Activated naive CD4-positive, alpha-beta T cell treated with anti-CD3 and anti-CD28 coated beads for 36 hours (primary cell): ENCODE results near the gene KDM7A. TPM values are rescaled to one million over a fixed set of nuclear protein-coding genes. Genes with fewer than 3 reads are reported as not detected.

Experiments used
- CTCF ChIA-PET: fragments of 350-600 bp; sonication (Branson Sonifier 250); formaldehyde crosslinking; loops from one replicate; lab custom pipeline; 2021; ENCODE audit warnings: antibody characterized with exemption; lab: Charles Lee
- DNase-seq: peaks from one replicate; pipeline ENCODE4 v3.0.0-alpha.2; 2020
- H3K27ac Mint-ChIP-seq: one replicate; pipeline ENCODE4 v1.8.0; 2021; ENCODE audit warnings: mild to moderate bottlenecking, mixed read lengths
- H3K27me3 Mint-ChIP-seq: one replicate; pipeline ENCODE4 v1.8.0; 2021; ENCODE audit warnings: low read depth, mixed read lengths
- H3K36me3 Mint-ChIP-seq: one replicate; pipeline ENCODE4 v1.8.0; 2021; ENCODE audit warnings: low read depth, mixed read lengths
- H3K4me1 Mint-ChIP-seq: one replicate; pipeline ENCODE4 v1.8.0; 2021; ENCODE audit warnings: low read depth, mixed read lengths
- H3K4me3 Mint-ChIP-seq: one replicate; pipeline ENCODE4 v1.8.0; 2021; ENCODE audit warnings: mild to moderate bottlenecking, moderate library complexity, mixed read lengths
- H3K9me3 Mint-ChIP-seq: one replicate; pipeline ENCODE4 v1.8.0; 2021; ENCODE audit warnings: mixed read lengths
- intact Hi-C: fragments of 100-400 bp; cut with micrococcal nuclease; formaldehyde crosslinking; loops from one replicate; pipeline ENCODE4 v1.15.1; 2023
- total RNA-seq, 2 experiments: library from RNA; stranded (reverse); gene quantifications; one replicate each; pipeline ENCODE4 v1.2.3, GENCODE V29; 2021

Gene KDM7A
- total RNA-seq, 2 experiments from 2014 or later, result 27.4 to 29.3 TPM

DNA sequence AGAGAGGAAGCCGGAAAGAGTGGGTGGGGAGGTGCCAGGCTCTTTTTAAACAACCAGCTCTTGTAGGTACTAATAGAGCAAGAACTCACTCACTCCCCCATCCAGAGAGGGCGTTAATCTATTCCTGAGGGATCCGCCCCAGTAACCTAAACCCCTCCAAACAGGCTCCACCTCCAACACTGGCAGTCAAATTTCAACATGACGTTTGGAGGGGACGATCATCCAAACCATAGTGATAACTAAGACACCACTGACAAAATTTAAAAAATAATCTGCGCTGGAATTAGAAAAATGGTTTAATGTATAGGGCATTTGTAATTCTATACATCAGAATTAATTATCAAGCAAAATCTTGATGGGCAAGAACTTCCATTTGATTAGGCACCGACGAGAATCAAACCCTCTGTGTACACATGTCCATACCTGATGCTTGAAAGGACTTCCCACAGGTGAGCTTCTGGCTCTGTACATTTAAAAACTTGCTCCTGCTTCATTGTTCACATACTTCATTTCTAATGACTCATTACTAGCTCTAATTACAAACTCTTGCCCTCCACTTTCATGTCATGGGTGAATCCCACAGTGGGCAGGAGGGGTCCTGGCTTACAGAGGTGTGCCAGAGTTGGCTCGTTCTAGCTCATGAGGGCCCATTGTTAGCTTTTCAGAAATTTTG is 20.6 kb upstream of the KDM7A start:
- Mint-ChIP-seq H3K4me1 (peaks cover 34% of the 10 kb centered on the region), H3K27ac (no peak overlapping the region), H3K27me3 (no peaks in the 10 kb centered on the region), H3K4me3 (no peak overlapping the region), H3K9me3 (peaks cover 6% of the 10 kb centered on the region), H3K36me3 (peaks cover 4% of the 10 kb centered on the region)
- CTCF ChIA-PET, result interaction anchor here (1.7 kb wide), 1 partner anchor 9 kb away, joined by 4 read pairs; no protein-coding TSS in a partner anchor
- intact Hi-C loops, result no loop called here
- no peak for DNase-seq

DNA sequence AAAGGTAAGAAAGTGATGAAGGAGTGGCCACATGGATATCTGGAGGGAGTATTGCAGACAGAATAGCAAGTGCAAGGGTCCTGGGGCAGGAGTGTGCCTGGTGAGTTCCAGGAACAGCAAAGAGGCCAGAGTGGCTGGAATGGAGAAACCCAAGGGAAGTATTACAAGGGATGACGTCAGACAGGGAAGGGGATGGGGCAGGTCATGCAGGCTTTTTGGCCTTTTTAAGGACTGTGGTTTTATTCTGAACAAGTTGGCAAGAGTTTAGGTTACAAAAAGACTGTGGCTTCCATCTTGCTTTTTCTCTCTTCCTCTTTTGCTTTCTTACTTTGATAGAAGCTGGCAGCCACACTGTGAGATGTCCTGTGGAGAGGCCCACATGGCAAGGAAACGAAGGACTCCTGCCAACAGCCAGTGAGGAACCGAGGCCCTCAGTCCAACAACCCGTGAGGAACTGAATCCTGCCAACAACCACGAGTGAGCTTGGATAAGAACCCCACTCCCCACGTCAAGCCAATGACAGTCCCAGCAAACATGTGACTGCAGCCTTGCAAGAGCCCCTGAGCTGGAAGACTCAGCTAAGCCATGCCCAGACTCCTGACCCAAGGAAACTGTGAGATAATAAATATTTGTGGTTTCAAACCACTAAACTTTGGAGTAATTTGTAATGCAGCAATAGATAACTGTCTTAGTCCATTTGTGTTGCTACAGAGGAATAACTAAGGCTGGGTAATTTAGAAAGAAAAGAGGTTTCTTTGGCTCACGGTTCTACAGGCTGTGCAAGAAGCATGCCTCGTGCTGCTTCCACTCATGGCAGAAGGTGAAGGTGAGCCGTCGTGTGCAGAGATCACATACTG is 19.8 kb upstream of the KDM7A start:
- peak overlapping the region; percentile 86 for H3K27ac Mint-ChIP-seq
- CTCF ChIA-PET, result interaction anchor here (1.7 kb wide), 1 partner anchor 10 kb away, joined by 4 read pairs; no protein-coding TSS in a partner anchor
- no peak overlapping the region for H3K4me3 Mint-ChIP-seq
- peaks cover 35% of the 10 kb centered on the region for H3K4me1 Mint-ChIP-seq
- peaks cover 6% of the 10 kb centered on the region for H3K9me3 Mint-ChIP-seq
- intact Hi-C loops, result loop anchor here (1.0 kb wide), 1 partner anchor 35 kb away; no protein-coding TSS in a partner anchor
- peaks cover 4% of the 10 kb centered on the region for H3K36me3 Mint-ChIP-seq
- no peaks in the 10 kb centered on the region for H3K27me3 Mint-ChIP-seq
- no peak for DNase-seq

DNA sequence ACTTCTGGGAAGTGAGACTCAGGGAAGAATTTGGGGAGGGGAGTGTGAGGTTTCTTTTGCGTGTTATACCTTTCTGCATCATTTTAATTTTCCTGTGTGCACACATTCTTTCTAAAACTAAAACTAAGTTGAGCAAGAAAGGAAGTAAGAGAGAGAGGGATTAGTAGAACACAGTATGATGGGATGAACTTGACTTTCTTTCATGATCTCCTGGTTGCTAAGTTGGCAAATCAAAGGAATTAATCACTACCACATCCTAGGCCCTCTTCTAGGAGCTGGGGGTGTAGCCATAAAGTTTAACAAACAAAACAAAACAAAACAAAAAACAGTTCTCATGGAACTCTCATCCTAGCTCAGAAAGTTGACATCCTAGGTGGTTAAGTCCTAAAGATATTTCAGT is 19.1 kb upstream of the KDM7A start:
- Mint-ChIP-seq H3K27ac (peak overlapping the region; percentile 86), H3K4me1 (peaks cover 35% of the 10 kb centered on the region), H3K9me3 (peaks cover 6% of the 10 kb centered on the region), H3K36me3 (peaks cover 4% of the 10 kb centered on the region), H3K27me3 (no peaks in the 10 kb centered on the region), H3K4me3 (no peak overlapping the region)
- CTCF ChIA-PET, result no interaction called here
- DNase-seq, result no peak
- intact Hi-C loops, result loop anchor here (1.0 kb wide), 3 partner anchors 11 to 35 kb away; no protein-coding TSS in a partner anchor

DNA sequence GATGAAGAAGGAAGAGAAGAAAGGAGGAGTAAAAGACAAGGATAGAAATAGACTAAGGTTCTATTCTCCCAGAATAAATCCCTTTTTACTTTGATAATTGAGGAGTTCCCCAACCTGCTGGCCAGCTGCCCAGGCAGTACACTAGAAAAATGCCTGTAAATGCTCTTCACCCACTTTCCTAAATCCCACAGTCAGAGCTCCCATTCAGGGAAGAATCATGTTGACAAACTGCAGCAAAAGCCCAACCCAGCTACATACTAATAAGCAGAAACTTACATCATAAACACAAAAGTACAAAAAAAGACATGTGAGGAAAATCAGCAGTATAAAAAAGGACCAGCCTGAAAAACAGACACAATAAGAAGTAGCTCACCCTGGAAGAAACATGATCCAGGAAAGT is 15.8 kb upstream of the KDM7A start:
- H3K9me3 Mint-ChIP-seq, result peaks cover 6% of the 10 kb centered on the region
- CTCF ChIA-PET, result interaction anchor here (0.8 to 1.4 kb wide), 3 partner anchors 15 to 16 kb away, joined by 3 to 7 read pairs (median 4); partner anchors contain the start of gene KDM7A
- H3K27me3 Mint-ChIP-seq, result no peaks in the 10 kb centered on the region
- H3K27ac Mint-ChIP-seq, result peak overlapping the region; percentile 74
- no peak overlapping the region for H3K4me3 Mint-ChIP-seq
- intact Hi-C loops, result no loop called here
- no peak for DNase-seq
- H3K36me3 Mint-ChIP-seq, result peaks cover 4% of the 10 kb centered on the region
- peaks cover 38% of the 10 kb centered on the region for H3K4me1 Mint-ChIP-seq

DNA sequence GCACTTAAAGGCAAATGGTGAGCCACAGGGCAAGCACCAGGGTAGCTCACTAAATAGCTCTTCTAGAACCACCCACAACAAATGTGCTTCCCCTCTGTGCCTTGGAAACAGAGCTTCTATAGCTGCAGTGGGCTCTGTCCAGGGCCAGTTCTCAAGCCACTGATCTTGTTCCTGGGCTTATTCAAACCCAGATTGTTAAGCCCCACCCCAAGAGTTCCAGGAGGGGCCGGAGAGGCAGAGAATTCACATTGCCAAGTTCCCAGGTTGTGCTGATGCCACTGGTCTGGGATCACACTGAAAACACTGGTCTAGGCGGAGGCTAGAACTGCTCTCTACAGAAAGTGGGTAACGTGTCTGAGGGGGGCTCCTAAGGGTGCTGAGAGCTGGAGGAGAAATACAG is 15.4 kb upstream of the KDM7A start:
- Mint-ChIP-seq H3K9me3 (peaks cover 6% of the 10 kb centered on the region), H3K27me3 (no peaks in the 10 kb centered on the region), H3K27ac (peak overlapping the region; percentile 74), H3K4me1 (peaks cover 35% of the 10 kb centered on the region), H3K4me3 (no peak overlapping the region), H3K36me3 (peaks cover 4% of the 10 kb centered on the region)
- DNase-seq, result no peak
- CTCF ChIA-PET, result interaction anchor here (0.7 to 1.4 kb wide), 3 partner anchors 14 to 712 kb away, joined by 3 to 7 read pairs (median 4); partner anchors contain the start of gene KDM7A
- intact Hi-C loops, result no loop called here

DNA sequence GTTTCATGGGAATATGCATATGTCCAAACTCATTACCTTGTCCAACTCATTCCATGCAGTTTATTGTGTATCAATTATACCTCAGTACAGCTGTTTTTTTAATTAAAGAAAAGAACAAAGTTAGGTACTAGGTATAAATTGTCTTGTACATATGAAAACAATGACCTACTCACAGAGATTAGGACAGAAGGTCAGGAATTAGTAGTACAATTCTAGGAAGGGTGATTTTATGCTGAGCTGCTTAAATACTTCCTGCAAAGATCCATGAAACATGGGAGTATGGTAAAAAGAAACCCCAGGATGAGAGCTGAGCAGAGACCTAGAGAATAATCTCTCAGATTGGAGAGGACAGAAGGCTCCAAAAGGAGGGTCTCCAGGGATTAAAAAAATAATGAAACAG is 13.8 kb upstream of the KDM7A start:
- H3K9me3 Mint-ChIP-seq, result no peaks in the 10 kb centered on the region
- intact Hi-C loops, result no loop called here
- H3K36me3 Mint-ChIP-seq, result no peaks in the 10 kb centered on the region
- no peak overlapping the region for H3K27ac Mint-ChIP-seq
- no peak for DNase-seq
- H3K4me1 Mint-ChIP-seq, result peaks cover 21% of the 10 kb centered on the region
- H3K4me3 Mint-ChIP-seq, result no peak overlapping the region
- H3K27me3 Mint-ChIP-seq, result no peaks in the 10 kb centered on the region
- CTCF ChIA-PET, result interaction anchor here (0.6 kb wide), 1 partner anchor 72 kb away, joined by 7 read pairs; no protein-coding TSS in a partner anchor

DNA sequence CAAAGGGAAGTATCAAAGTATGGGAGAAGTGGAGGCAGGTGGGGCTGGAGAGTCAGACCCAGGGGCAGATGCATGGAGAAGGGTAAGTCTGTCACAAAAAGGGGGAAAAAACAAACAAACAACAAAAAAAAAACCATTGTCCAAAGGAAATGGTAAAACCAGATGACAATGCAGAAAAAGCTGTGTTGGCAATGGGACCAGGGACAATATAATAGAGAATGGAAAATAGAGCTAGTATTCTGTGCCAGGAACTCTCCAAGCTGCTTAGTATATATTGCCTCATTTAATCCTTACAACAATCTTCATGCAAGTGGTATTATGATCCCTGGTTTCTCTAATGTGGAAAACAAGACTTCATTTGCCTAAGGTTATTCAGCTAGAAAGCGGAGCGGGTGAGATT is 13.1 kb upstream of the KDM7A start:
- no peak for DNase-seq
- intact Hi-C loops, result no loop called here

DNA sequence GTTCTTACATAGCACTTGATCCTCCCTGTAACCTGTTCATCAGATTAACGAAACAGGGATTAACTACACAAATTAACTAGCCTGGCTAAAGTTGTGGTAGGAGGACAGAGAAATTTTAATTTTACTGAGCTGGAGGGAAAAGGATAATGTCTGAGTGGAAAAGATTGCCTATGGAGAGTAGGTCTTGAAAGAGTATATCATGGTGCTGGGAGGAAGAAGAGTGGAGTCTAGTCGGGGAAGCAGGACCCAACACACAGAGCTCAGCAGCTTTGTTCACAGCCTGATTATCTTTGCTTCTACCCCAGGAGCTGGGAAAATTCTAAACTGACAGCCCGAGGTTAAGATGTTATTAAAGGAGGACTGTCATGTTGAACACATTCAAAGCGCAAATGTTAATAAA is 6.1 kb upstream of the KDM7A start:
- Mint-ChIP-seq H3K36me3 (peaks cover 2% of the 10 kb centered on the region), H3K27ac (no peak overlapping the region), H3K9me3 (peaks cover 8% of the 10 kb centered on the region), H3K4me1 (peaks cover 3% of the 10 kb centered on the region), H3K27me3 (no peaks in the 10 kb centered on the region), H3K4me3 (no peak overlapping the region)
- intact Hi-C loops, result no loop called here
- no peak for DNase-seq
- CTCF ChIA-PET, result interaction anchor here (1.8 kb wide), 1 partner anchor 11 kb away, joined by 6 read pairs; no protein-coding TSS in a partner anchor

More for the DNA sequence above, 13.1 kb upstream of the KDM7A start:
- Mint-ChIP-seq H3K27me3 (no peaks in the 10 kb centered on the region), H3K9me3 (no peaks in the 10 kb centered on the region), H3K27ac (no peak overlapping the region), H3K4me3 (no peak overlapping the region), H3K36me3 (no peaks in the 10 kb centered on the region), H3K4me1 (peaks cover 15% of the 10 kb centered on the region)
- CTCF ChIA-PET, result interaction anchor here (0.6 to 1.2 kb wide), 2 partner anchors 20 to 73 kb away, joined by 3 to 7 read pairs; no protein-coding TSS in a partner anchor

DNA sequence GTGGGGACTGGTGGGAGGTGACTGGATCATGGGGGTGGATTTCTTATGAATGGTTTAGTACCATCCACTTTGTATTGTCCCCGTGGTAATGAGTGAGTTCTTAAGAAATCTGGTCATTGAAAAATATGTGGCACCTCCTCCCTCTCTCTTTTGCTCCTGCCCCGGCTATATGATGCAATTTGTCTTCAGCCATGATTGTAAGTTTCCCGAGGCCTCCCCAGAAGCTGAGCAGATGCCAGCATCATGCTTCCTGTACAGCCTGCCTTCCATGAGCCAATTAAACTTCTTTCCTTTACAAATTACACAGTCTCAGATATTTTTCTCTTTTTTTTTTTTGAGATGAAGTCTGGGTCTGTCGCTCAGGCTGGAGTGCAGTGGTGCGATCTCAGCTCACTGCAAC is 2.6 kb upstream of the KDM7A start:
- Mint-ChIP-seq H3K4me3 (peak overlapping the region; percentile 40), H3K27ac (no peak overlapping the region)

DNA sequence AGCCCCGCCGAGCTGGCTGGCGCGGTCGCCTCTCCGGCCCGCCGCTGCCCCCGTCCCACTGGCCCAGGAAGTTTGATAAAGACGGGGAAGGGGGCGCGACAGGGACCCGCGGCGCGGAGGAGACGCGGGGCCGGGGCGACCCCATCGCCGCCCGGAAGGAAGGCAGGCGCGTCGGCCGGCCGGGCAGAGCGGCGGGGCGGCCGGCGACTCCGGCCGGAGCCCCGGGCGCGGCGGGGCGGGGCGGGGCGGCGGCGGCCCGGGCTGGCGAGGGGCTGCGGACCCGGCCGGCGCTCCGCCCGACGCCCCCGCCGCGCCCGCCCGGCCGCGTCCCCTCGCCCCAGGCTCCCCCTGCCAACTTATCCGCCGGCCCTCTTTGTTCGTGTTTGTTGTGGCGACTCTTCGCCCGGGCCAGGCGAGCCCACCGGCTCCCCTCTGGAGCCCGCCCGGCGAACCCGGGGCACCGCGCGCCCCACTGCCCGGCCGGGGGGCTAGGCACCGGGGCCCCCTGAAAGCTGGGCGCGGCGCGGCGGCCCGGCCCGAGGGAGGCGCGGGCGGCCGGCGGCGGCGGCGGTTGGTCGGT is 571 bp downstream of the KDM7A start:
- Mint-ChIP-seq H3K27ac (peak overlapping the region; percentile 89), H3K27me3 (no peaks in the 10 kb centered on the region), H3K4me1 (peaks cover 37% of the 10 kb centered on the region), H3K36me3 (peaks cover 11% of the 10 kb centered on the region), H3K9me3 (peaks cover 8% of the 10 kb centered on the region), H3K4me3 (peak overlapping the region; percentile 94)
- DNase-seq, result no peak
- intact Hi-C loops, result loop anchor here (5.0 to 10.0 kb wide), 4 partner anchors 399 to 836 kb away; partner anchors contain the start of genes BRAF, HIPK2 and MRPS33
- CTCF ChIA-PET, result interaction anchor here (1.7 kb wide), 1 partner anchor 55 kb away, joined by 5 read pairs; no protein-coding TSS in a partner anchor

More for the DNA sequence above, 2.6 kb upstream of the KDM7A start:
- no peak for DNase-seq
- Mint-ChIP-seq H3K27me3 (no peaks in the 10 kb centered on the region), H3K4me1 (peaks cover 19% of the 10 kb centered on the region), H3K9me3 (peaks cover 8% of the 10 kb centered on the region), H3K36me3 (peaks cover 8% of the 10 kb centered on the region)
- intact Hi-C loops, result loop anchor here (5.0 to 10.0 kb wide), 4 partner anchors 402 to 833 kb away; partner anchors contain the start of genes BRAF, HIPK2 and MRPS33
- CTCF ChIA-PET, result no interaction called here

DNA sequence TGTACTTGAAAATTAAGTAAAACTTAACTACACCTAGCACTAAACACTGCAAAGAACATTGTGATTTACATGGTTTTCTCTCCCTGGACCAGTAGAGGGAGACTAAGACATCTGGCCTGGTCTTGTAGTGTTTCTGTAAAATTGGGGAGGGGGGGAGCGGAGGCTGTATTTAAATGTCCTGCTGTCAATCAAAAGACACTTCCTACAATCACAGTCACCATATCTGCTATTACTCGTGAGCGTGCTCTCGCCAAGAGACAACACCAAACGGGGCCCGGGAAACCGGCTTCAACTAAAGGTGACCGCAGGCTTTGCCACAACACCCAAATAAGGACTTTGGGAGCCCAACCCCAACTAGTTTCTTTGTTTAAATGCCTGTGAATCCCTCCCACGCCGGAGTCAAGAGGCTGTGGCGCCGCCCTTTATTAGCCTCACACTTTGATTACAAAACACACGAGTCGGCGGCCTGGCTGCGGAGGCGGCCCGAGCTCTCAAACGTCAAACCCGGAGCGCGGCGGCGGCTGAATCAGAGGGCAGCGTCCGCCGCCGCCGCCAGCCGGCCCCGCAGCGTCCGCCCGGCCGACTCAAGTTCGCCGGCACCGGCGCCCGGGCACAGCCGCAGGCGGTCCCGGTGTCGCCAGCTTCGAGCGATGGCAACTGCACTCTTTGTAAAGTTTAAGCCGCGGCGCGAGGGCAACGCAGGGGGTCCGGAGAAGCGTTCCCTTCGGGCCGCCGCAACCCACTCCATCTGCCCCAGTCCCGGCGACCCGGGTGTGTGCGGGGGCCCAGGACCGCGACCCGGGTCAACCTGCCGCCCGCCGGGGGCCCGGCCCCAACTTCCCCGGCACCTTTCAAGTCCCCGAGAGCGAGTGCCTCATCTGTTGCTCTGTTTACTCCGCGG is 1.3 kb downstream of the KDM7A start:
- CTCF ChIA-PET, result interaction anchor here (1.7 kb wide), 1 partner anchor 56 kb away, joined by 5 read pairs; no protein-coding TSS in a partner anchor
- peaks cover 11% of the 10 kb centered on the region for H3K36me3 Mint-ChIP-seq
- no peaks in the 10 kb centered on the region for H3K27me3 Mint-ChIP-seq
- H3K27ac Mint-ChIP-seq, result peak overlapping the region; percentile 89
- H3K4me3 Mint-ChIP-seq, result peak overlapping the region; percentile 81
- intact Hi-C loops, result loop anchor here (1.0 to 10.0 kb wide), 17 partner anchors 10 to 837 kb away; partner anchors contain the start of genes BRAF, HIPK2, MRPS33 and PARP12
- peak; percentile 97 for DNase-seq
- H3K9me3 Mint-ChIP-seq, result peaks cover 8% of the 10 kb centered on the region
- peaks cover 44% of the 10 kb centered on the region for H3K4me1 Mint-ChIP-seq
